GM21381 (cell line): ENCODE results near the gene LCOR.

Experiments
- ATAC-seq: cut with Tn5 transposase; IDR thresholded peaks from one replicate; pipeline ENCODE4 v1.9.1; 2021; ENCODE audit warnings: mild to moderate bottlenecking, moderate library complexity; ENCODE audit not compliant: unreplicated experiment

Gene LCOR

DNA sequence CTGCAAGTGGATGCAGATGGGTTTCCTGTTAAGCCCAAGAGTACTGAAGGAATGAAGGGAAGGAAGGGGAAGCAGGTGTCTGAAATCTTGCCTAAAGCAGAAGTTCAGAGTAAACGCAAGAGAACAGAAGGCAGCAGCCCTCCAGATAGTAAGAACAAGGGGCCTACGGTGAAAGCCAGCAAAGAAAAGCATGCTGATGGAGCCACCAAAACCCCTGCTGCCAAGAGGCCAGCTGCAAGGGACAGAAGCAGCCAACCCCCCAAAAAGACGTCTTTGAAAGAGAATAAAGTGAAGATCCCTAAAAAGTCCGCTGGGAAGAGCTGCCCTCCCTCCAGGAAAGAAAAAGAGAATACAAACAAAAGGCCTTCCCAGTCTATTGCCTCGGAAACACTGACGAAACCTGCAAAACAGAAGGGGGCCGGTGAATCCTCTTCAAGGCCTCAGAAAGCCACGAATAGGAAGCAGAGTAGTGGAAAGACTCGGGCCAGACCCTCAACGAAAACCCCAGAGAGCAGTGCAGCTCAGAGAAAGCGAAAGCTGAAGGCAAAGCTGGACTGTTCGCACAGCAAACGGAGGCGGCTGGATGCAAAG lies 152.5 kb downstream of the LCOR start:
- no peak for ATAC-seq

DNA sequence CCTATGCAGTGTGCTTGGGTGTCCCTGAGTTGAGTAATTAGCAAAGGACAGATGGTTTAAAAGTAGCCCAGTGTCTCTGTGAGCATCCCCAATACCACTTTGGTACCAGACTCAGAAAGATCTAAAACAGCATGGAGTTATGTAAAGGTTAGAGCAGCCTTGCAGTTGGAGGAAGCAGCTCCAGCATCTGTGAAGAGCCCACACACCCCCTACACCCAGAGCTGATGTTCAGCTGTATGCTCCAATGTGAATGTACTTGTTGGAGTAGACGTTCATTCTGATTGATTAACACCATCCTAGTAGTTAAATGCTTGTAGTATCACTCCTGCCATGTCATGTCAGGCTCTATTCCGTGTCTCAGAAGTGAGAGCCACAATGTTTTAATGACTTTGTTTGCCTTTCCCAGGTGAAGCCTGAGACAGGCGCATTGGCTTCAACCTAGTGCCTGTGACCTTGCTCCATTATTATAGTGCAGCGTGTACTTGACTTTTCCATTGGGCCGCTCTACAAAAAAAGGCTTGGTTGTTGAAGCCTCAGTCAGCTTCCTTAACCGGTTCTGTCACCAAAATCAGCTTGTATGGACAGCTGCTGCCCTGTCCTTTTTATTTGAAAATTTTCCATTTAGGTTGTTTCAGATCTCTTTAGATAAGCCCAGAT lies 154.2 kb downstream of the LCOR start:
- ATAC-seq: no peak

DNA sequence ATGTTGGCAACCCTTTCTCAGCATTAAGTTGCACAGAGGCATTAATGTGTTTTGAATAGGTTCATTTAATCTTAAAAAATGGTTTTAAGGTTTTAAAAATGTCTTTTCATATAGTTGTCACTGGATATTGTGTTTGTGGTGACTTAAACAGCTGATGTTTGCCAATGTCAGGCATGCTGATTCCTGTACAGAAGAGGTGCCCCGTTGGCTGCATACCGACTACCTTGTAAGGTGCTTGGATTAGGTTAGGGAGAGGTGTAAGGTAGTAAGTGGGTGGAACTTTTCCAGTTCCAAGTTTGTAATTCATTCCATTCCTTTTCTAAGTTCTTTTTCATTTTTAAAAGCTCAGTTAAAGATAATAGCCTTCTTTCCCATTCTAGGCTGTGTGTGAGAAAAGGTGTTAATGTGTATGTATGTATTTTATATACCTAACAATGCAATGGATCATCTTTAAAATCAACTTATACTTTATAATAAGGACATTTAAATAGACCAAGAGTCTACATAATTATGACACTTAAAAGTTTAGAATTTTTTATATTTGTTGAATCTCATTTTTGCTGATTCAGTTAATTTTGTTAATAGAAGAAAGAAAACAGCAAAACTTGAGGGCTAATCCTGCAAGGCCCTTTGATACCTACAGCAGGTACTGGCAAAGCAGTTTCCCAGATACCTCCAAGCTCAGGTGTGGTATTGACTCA lies 155.2 kb downstream of the LCOR start:
- ATAC-seq: no peak

DNA sequence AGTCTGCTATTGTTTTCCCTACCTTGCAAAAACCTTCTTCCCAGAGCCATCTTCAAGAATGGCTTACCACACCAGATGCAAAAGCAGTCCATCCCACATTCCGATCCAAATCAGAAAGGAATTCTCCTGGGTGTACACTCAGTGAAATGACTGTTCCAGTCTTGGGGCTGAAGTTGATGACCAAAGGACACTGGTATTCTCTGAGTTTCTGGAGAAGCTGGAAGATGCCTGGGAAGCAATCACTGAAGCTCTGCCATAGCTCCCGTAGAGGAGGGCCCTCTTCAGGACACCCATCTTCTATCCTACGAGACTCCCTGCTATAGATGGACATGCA lies 155.7 kb downstream of the LCOR start:
- ATAC-seq: no peak

DNA sequence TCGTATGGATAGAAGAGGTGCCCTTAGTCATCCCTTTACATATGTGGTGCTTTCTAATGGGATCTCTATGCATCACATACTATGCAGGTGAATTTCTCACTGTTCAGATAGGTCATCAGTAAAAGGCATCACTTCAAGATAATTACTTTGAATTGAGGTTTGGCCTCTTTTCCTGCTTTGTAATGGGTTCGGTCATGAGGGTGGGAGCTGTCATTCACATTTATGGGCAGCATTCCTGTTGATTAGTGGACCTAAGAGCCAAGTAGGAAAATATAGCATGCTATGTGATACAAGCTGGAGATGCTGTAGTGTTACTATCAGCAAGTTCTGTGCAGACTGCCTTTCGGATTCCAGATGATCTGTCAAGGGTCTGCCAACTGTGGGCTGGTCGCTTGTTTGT lies 156.3 kb downstream of the LCOR start:
- ATAC-seq: no peak

DNA sequence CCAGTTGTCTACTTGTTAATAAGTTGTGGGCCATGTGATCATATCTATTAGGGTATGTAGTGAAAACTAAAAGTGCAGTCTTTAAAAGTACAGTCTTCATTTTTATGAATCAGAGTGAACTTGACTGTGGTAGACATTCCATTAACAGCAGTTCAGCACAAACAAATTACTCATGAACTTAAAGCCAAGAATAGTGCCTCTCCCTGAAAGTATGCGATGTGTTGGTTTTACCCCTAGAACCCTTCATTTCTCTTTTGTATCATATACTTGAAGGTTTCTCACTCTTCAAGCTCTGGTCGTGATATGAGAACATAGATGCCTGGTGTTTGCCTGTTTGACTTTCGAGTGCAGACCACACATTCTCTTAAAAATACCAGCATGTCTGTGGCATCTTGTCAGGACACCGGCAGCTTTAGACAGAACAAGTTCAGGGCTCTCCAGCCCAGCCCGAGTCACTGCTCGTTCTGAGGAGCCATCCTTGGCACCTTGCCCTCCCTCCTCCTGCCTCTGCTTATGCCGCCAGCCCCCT lies 159.3 kb downstream of the LCOR start:
- ATAC-seq: no peak

DNA sequence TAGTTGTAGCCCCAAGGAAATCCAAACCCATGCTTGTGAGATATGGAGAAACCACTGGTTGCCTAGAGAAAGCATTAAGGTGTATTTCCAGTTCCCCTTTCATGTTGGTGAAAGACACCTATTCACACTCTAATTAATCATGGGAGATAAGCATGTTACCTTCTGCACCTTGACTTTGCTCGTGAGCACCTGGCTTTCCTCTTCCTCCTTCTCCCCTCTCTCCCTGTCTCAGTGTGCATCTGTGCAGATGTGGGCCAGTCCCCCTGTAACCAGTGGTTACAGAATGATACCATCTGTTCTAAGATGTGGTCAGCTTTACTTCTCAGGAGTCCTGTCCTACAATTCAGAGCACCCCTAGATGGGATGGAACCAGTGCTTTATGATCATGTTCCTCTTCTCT lies 160.6 kb downstream of the LCOR start:
- peak; percentile 61 for ATAC-seq

DNA sequence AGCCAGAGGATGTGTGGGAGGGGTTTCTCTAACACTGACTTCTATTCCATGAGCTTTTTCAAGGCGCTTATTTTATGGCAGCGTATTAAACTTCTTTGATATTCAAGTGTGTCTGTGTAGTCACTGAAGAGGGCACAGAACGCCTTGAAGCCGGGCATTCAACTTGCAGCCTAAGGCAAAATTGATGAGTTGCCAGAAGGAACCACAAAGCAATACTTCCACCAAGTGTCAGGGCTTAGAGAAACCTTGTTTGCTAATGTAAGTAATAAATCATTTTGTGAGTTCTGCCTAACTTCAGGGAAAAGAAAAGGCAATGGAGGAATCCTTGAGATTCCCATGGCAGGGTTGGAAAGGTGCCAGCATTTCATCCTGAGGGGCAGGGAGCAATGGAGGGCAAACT lies 163.8 kb downstream of the LCOR start:
- no peak for ATAC-seq

DNA sequence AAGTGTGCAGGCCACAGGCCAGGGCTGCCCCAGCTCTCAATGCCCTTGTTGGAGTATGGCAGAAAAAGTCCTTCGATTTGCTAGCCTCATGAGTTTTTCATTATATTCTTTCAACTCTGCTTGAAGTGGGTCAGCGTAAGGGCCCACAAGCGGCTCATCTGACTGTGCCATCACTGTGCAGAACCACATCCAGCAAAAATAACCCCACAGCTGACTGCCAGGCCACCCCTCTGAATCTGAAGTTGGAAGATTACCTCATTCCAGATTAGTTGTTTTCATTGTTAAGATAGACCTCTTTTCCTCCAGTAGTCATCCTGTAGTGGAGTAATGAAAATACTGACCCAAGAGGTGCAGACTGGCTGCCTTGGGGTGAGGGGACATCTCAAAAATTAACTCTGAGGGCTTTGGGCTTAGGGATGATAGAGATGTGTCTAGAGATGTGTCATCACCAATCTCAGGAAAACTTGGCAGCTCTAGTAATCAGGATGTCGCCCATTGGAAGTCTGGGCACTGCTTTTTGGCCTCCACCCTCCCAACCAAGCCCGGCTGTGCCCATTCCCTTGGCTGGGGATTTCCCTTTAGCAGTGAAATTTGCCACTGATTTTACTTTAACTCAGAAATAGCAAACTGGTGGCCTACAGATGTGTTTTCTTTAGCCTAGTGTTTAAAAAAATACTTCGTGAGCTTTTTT lies 164.3 kb downstream of the LCOR start:
- no peak for ATAC-seq

DNA sequence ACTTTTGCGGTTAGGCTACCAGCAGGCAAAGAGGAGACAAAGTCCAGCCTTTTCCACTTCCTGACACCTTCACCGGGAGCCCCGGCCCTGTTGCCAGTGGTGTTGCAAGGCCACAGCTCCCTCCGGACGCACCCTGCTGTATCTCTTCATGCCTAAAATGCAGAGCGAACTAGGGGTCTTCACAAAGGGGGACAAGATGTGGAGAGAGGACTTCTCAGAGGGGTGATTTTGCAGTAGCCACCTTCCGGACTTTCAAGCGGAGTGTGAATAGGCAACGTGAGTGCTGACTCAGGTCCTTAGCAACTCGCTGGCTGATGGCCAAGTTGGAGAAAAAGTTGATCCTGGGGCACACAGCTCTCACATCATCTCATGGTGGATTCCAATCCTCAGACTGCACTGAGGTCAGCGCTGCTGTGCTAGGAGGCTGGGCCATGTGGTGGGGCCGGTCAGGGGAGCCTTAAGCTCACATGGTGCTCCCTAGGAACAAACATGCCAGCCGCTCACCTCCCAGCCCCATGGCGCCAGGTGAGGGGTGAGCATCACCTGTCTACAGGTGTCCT lies 166.3 kb downstream of the LCOR start:
- no peak for ATAC-seq

DNA sequence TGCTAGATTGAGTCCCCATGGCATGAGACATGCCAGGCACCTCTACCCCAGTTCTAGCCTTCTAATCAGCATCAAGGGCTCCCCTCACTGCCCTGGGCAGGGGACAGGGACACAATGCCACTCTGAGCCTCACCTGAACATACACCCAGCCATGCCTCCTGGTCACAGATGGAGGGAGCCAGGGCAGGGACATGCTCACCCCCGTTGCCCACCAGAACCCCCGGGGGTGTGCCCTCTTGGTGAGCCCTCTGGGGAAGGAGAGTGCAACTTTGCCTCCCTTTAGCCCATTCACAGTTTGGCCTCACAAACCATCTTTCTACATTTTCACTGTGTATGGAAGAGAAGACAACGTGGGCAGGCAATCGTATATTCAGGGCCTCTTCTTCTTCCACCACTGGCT lies 167.2 kb downstream of the LCOR start:
- ATAC-seq: no peak

DNA sequence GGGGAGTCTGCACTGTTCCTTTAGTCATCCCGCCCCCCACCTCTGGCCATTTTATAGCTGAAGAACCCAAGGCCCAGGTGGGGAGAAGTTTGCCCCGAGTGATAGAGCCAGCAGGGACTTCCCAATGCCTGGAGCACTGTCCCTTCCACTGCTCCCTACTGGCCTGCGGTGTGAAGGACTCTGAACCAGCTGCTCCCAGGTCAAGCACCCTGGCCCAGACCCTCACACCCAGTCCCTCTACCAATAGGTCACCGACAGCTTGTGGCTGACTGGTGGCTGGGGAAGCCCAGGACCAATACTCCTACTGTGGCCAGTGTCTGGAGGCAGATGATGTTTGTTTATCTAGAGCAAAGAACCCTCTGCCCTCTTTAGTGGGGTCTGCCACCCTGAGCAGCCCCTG lies 167.9 kb downstream of the LCOR start:
- no peak for ATAC-seq

DNA sequence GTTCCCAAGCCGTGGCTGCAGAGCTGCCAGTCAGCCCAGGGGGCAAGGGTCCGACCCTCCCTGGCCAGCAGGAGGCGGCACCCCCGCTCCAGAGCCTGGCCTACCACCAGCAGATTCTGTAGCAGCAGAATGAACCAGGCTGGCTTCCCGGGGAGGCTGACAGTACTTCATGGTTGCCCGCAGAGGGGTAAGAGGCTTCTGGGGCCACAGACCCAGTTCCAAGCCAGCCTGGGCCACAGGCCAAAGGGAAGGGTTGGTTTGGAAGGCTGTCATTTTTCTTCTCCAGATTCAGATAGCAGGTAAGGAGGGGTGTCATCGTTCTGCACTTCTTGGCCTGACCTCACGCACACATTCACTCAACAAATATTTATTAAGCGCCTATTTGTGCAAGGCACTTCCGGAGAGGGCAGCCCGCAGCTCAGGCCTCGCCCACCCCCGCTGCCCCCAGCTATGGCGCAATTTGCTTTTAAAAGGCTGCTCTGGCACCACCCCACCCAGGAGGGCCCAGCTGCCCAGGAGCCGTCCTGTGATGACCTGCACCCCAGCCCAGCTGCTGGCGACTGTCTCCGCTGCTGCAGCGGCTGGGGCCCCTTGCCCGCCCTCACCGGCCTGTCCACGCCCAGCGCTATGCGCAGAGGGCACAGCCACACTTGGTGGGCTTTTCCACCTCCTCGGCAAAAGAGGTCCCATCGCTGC lies 168.5 kb downstream of the LCOR start:
- no peak for ATAC-seq

DNA sequence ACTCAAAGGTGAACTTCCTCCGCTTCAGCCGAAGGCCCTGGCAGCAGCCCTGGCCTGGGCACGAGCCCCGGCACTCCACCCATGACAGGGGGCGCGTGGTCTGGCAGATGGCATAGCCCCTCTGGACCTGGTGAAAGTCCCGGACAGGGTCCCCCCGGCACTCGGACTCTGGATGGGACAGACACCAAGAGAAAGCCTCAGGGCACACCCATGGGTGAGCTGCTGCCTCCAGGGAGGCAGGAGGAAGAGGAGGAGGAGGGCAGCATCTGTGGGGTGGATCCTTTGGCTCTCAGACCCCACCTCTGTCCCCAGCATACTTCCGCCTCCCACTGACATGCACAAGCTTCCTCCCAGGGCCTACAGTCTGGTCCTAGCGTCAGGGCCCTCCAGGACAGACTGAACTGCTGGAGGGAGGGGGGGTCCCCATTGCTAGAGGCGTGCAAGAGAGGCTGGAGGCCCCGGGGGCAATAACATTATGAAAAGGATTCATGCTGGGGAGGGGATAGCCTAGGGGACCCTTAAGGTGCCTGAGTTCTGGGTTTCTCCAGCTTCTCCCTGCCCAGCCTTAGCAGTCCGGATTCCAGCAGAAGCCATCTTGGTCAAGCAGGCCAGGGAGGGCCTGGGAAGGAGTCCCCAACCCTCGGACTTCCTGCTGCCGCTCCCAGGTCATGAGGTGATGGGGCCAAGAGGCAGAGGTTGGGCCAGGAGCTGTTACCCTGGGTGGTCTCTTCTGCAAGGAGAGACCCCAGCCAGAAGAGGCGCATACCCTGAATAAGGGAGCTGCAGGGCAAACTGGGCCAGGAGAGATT lies 169.3 kb downstream of the LCOR start:
- ATAC-seq: no peak

DNA sequence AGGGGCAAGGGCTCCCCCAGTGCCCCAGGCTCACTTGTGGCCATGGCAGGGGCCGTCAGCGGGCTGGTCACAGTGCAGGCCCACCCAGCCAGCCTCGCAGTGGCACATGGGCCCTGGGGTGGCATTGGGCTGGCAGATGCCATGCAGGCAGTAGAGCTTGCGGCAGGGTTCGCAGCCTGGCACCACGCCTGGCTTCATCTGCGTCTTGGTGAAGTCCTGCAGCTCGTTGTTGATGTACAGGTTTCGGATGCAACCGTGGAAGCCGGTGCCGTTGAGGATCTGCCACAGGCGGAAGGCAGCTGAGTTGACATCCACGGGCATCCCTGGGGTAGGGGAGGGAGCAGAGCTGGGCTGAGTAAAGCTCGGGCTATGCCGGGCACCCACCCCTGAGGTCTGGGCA lies 170.6 kb downstream of the LCOR start:
- ATAC-seq: no peak

DNA sequence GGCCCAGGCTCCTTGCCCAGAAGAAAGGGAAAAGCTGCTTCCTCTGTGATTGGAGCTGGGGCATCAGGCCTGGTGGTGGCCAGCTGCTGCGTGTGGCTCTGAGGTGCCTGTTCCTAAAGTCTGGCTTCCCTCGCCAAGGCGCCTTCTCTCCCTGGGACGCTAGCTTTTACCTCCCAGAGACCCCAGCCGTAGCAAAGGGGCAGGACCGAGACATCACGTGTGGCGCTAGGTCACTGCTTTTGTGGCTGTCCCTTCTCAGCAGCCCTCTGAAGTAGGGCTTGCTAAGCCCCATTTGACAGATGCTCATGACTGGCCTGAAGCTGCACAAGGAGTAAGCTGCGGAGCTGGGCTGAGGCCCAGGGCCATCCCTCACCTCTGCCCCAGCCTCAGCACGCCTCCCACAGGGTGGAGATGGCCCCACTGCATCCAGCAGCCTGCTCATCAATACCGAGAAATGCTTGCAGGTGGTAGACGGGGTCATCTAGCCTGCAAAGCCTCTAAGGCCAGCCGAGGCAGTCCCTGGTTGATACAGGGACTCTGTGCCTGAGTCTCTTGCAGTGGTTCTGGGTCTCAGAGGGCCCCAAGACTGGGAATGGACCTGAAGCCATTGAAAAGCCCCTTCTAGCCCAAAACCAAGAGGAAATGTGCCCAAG lies 171.2 kb downstream of the LCOR start:
- ATAC-seq: no peak

DNA sequence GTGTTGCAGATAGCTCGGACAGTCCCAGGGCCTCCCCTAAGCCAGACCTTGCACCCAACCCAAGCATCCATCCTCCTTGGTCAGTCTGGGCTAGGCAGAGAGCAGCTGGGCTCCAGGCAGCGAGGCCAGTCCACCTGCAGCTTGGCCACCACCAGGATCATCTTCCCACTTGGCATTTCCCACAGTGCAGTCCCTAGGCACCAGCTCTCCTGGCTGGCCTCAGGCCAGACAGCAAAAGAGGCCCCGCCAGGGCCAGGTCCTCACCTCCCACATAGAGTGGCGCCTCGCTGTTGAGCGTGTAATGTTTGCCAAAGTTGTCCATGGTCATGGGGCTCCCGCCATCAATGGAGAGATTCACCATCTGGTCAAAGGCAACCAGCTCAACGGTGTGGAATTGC lies 171.7 kb downstream of the LCOR start:
- no peak for ATAC-seq

DNA sequence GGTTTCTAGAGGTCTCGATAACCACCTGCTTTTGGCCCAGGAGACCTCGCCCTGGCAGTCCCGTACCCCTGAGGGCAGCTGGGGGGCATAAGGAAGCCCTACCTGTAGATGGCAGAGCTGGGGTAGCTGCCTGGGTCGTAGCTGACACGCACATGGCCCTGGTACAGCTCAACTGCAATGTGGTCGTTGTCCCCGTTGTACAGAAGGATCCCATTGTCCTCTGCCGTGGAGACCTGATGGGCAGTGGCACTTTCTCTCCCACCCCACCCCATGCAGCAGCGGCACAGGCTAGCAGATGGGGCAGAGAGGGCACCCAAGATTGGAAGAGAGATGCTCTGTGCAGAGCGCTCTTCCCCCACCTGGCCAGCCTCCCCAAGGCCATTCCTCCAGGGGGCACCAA lies 172.5 kb downstream of the LCOR start:
- ATAC-seq: no peak

DNA sequence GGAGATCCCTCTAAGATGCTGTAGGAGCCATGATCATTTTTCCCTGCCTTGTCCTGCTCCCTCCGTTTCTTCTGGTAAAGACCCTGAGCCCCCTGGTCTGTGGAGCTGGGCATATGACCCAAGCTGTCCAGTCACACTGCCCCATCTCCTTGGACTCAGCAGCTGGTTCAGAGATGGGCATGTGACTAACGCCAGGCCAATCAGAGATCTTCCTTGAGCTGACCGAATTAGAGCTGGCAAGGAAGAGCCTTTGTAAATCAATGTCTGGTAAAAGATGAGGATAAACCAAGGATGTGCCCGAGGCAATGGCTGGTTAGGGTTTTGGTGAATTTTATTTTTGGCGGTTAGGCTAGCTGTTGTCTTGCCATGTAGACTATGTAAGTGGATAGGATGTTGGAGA lies 173.3 kb downstream of the LCOR start:
- no peak for ATAC-seq

DNA sequence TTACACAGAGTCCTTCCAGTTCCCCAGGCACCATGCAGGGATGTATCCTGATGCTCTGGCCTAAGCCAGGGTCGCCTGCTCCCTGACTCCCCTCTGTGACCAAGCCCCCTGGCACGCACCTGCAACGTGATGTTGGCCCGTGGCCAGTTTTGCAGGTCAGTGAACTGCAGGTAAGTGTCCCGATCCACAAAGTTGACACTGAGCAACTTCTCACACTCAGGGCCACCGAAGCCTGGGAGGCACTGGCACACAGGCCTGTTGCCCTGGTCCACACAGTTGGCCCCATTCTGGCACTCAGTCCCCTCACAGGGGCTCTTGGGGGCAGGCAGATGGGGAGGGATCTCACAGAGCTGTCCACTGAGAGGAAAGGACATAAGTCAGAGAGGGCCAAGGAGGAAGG lies 174.3 kb downstream of the LCOR start:
- no peak for ATAC-seq
